HepG2 (cell line): ENCODE measurements around the gene MED19. TPM values are rescaled to one million over a fixed set of nuclear protein-coding genes. Genes with fewer than 3 reads are reported as not detected.

Source experiments
- ATAC-seq: fragments of 200-7000 bp; cut with Tn5 transposase; 3 replicates; pipeline ENCODE4 v1.9.1; 2020; ENCODE audit warnings: mild to moderate bottlenecking, moderate library complexity
- BruUV-seq: library from RNA; stranded (reverse); fragments of 400-500 nt; replicated peaks from 2 replicates; lab custom pipeline; 2021; lab: Mats Ljungman, UMichigan
- CTCF ChIA-PET: fragments of 300-600 bp; formaldehyde crosslinking; extraction: SDS; loops from one replicate; lab custom pipeline; 2021; ENCODE audit warnings: low total read pairs, inconsistent platforms, low intra/inter-chr PET ratio; lab: Yijun Ruan, JAX
- POLR2A ChIA-PET: fragments of 350-600 bp; sonication (Branson Sonifier 250); formaldehyde crosslinking; loops from one replicate; lab custom pipeline; 2020; ENCODE audit warnings: antibody characterized with exemption, inconsistent platforms; lab: Yijun Ruan, JAX
- DNase-seq: peaks from one replicate; pipeline ENCODE4 v3.0.0-alpha.2; 2015; ENCODE audit warnings: low spot score
- FAIRE-seq: peaks from 3 replicates; lab custom pipeline; 2011; peaks lifted over from hg19 to GRCh38; lab: Jason Lieb, UNC
- H2AFZ ChIP-seq: one replicate; pipeline ENCODE4 v1.6.1; 2011; ENCODE audit warnings: low read length, inconsistent platforms
- H3K27ac ChIP-seq: fragments of 300-600 bp; 3 replicates; pipeline ENCODE4 v1.8.0; 2011; ENCODE audit warnings: mixed run types, mild to moderate bottlenecking, mixed read lengths, low read length, inconsistent platforms; ENCODE audit not compliant: insufficient read depth; ENCODE audit errors: extremely low read length
- H3K27me3 ChIP-seq, 2 experiments: fragments of 200-600 bp in 1 of 2; 2 replicates in 1 of 2; 3 replicates in 1 of 2; pipeline versions ENCODE4 v1.6.0 to v1.8.0; 2011; ENCODE audit warnings: low read length in 2 of 2, mild to moderate bottlenecking in 2 of 2, moderate library complexity in 2 of 2, inconsistent platforms in 1 of 2; ENCODE audit not compliant: insufficient read depth in 2 of 2, control insufficient read depth in 1 of 2
- H3K36me3 ChIP-seq, 2 experiments: fragments of 200-600 bp in 1 of 2; replicated peaks in 1 of 2; 2 replicates in 1 of 2; 3 replicates in 1 of 2; pipeline versions ENCODE4 v1.5.1 to v1.8.0; 2011; ENCODE audit warnings: low read length in 2 of 2, inconsistent platforms in 1 of 2; ENCODE audit not compliant: insufficient read depth in 2 of 2, control insufficient read depth in 1 of 2
- H3K4me1 ChIP-seq: 2 replicates; pipeline ENCODE4 v1.5.1; 2012; ENCODE audit warnings: low read length, inconsistent platforms; ENCODE audit not compliant: insufficient read depth
- H3K4me2 ChIP-seq: 2 replicates; pipeline ENCODE4 v1.6.0; 2011; ENCODE audit warnings: low read depth, low read length, inconsistent platforms
- H3K4me3 ChIP-seq, 3 experiments: fragments of 200-600 bp in 1 of 3; sonication (generic), shearing (Covaris generic) in 1 of 3; replicated peaks in 1 of 3; 2 replicates each; pipeline ENCODE4 v1.5.1; 2011 to 2016; ENCODE audit warnings: low read length in 3 of 3, inconsistent platforms in 2 of 3, low read depth in 2 of 3, mild to moderate bottlenecking in 2 of 3, control low read depth in 1 of 3, mixed read lengths in 1 of 3; ENCODE audit not compliant: insufficient read depth in 1 of 3
- H3K79me2 ChIP-seq: one replicate; pipeline ENCODE4 v1.6.1; 2011; ENCODE audit warnings: low read length, inconsistent platforms; ENCODE audit not compliant: insufficient read depth
- H3K9ac ChIP-seq: 2 replicates; pipeline ENCODE4 v1.6.0; 2011; ENCODE audit warnings: mild to moderate bottlenecking, low read depth, low read length, inconsistent platforms; ENCODE audit not compliant: insufficient read depth
- H3K9me3 ChIP-seq: 2 replicates; pipeline ENCODE4 v1.5.1; 2012; ENCODE audit warnings: mild to moderate bottlenecking, low read length
- H4K20me1 ChIP-seq: 2 replicates; pipeline ENCODE4 v1.6.0; 2011; ENCODE audit warnings: inconsistent platforms, mild to moderate bottlenecking, low read length, moderate library complexity; ENCODE audit not compliant: insufficient read depth
- ZNF33B ChIP-seq: sonication (generic); formaldehyde crosslinking; IDR thresholded peaks from 2 replicates; pipeline ENCODE4 v1.5.1; 2020; ENCODE audit warnings: mild to moderate bottlenecking, missing genetic modification reagents
- ZNF432 ChIP-seq: sonication (generic); formaldehyde crosslinking; IDR thresholded peaks from 2 replicates; pipeline ENCODE4 v1.5.0; 2020; ENCODE audit warnings: missing genetic modification reagents, mild to moderate bottlenecking, borderline replicate concordance
- ZNF496 ChIP-seq: sonication (generic); formaldehyde crosslinking; IDR thresholded peaks from 2 replicates; pipeline ENCODE4 v1.8.1; 2023; ENCODE audit warnings: mild to moderate bottlenecking, moderate library complexity, missing genetic modification reagents; ENCODE audit not compliant: insufficient replicate concordance
- ZNF746 ChIP-seq: sonication (generic); formaldehyde crosslinking; IDR thresholded peaks from 2 replicates; pipeline ENCODE4 v1.8.0; 2022; ENCODE audit warnings: mild to moderate bottlenecking, missing genetic modification reagents
- WGBS: methylation state at CpG from one replicate; pipeline ENCODE4 v1.1.6; 2017; ENCODE audit warnings: low lambda C conversion rate; 5-methylcytosine and 5-hydroxymethylcytosine counted together
- in situ Hi-C: cut with HindIII; loops from 2 replicates; pipeline ENCODE4 v1.10.0; 2017; ENCODE audit warnings: low pct_unique_long_range_greater_than_20kb; ENCODE audit not compliant: extremely low pct_ligation_motif_present
- intact Hi-C: fragments of 100-400 bp; cut with micrococcal nuclease; formaldehyde crosslinking; loops from one replicate; pipeline ENCODE4 v1.10.0; 2022; ENCODE audit not compliant: unreplicated experiment
- polyA plus RNA-seq, 8 experiments: library from polyadenylated mRNA; depleted of rRNA in 3 of 8; stranded (reverse) in 7 of 8; unstranded in 1 of 8; fragments of >200 nt; fragmentation: Illumina TruSeq in 4 of 8; extraction: Trizol in 4 of 8; gene quantifications; 2 replicates each; pipeline versions ENCODE4 v1.2.1 to v1.2.3, GENCODE V29; 2011 to 2016; ENCODE audit warnings: low read depth in 4 of 8, missing spikeins in 1 of 8, mixed read lengths in 1 of 8; ENCODE audit not compliant: insufficient read depth in 1 of 8
- total RNA-seq, 5 experiments: library from RNA; depleted of rRNA; stranded (reverse); fragments of >200 nt; fragmentation: Illumina TruSeq; extraction: Trizol; gene quantifications; 2 replicates each; pipeline ENCODE4 v1.2.3, GENCODE V29; 2016; ENCODE audit warnings: low read depth in 1 of 5
- TF ChIP-seq, protein P1 (sequence below): sonication (generic); formaldehyde crosslinking; IDR thresholded peaks from 2 replicates; pipeline ENCODE4 v1.4.0; 2020; ENCODE audit warnings: mild to moderate bottlenecking, missing genetic modification reagents
- TF ChIP-seq, protein P2 (sequence below), 2 experiments: sonication (generic) in 1 of 2; formaldehyde crosslinking in 1 of 2; IDR thresholded peaks; 2 replicates each; pipeline versions ENCODE4 v1.4.0 to v1.6.1; 2016 to 2020; ENCODE audit warnings: borderline replicate concordance in 1 of 2, low read depth in 1 of 2, mild to moderate bottlenecking in 1 of 2, missing genetic modification reagents in 1 of 2
- TF ChIP-seq, protein P3 (sequence below): sonication (generic); formaldehyde crosslinking; IDR thresholded peaks from 2 replicates; pipeline ENCODE4 v1.4.0; 2020; ENCODE audit warnings: missing genetic modification reagents
- TF ChIP-seq, protein P4 (sequence below): sonication (generic); formaldehyde crosslinking; IDR thresholded peaks from 2 replicates; pipeline ENCODE4 v1.4.0; 2020; ENCODE audit warnings: missing genetic modification reagents, borderline replicate concordance

MED19 gene
- total and polyA plus RNA-seq, 2 of the 13 experiments (the other 11 are each of a cell fraction or from before 2014, with no cell fraction given): 12.9 to 13.8 TPM

DNA sequence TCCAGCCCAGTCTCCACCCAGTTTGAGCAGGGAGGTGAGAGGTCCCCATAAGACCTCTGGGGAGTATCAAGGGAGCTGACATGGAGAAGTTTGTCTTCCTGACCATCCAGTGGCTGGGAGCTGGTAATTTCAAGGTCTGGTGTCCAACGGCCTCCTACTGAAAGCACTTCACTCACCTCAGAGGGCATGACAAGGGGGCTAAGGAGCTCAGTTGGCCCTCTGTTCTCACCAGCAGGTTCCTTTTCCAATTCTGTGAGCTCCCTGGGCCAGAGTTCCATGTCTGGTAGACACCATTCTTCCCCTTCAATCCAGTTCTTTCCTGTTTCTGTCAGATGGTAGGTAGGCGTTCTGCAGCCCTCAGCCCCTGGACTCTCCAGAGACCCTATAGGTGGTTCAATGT, 32.3 kb upstream of the MED19 start:
- H3K4me3 ChIP-seq: no peak overlapping the region
- ChIA-PET CTCF (no interaction called here), POLR2A (interaction anchor here (0.8 to 1.2 kb wide), 3 partner anchors 17 to 34 kb away, joined by 4 to 8 read pairs (median 5); partner anchors contain the start of gene CTNND1)
- H3K27me3 ChIP-seq: no peaks in the 10 kb centered on the region
- H4K20me1 ChIP-seq: no peaks in the 10 kb centered on the region
- no peaks in the 10 kb centered on the region for H3K9me3 ChIP-seq
- 100% methylated on average over 1 of the region's 2 CpGs for WGBS
- peaks cover 7 to 49% of the 10 kb centered on the region in 2 experiments for H3K36me3 ChIP-seq
- no TSS peak for BruUV-seq
- H3K79me2 ChIP-seq: peaks cover 12% of the 10 kb centered on the region
- DNase-seq (no peak), ATAC-seq (no peak), FAIRE-seq (no peak)
- H3K9ac ChIP-seq: no peak overlapping the region
- in situ Hi-C loops (loop anchor here (10.0 kb wide), 1 partner anchor 770 kb away; no protein-coding TSS in a partner anchor), intact Hi-C loops (no loop called here)
- H3K27ac ChIP-seq: no peak overlapping the region
- no peak overlapping the region for H2AFZ ChIP-seq
- peaks cover 7% of the 10 kb centered on the region; the same call in 1 of the 2 replicates for H3K4me1 ChIP-seq
- no peak overlapping the region for H3K4me2 ChIP-seq
- no peak for TF ChIP-seq ZNF33B (CRISPR knock-in tag)
- TF ChIP-seq ZNF746 (CRISPR knock-in tag): no peak
- TF ChIP-seq, protein P1, sequence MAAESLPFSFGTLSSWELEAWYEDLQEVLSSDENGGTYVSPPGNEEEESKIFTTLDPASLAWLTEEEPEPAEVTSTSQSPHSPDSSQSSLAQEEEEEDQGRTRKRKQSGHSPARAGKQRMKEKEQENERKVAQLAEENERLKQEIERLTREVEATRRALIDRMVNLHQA (CRISPR knock-in tag): no peak
- TF ChIP-seq ZNF496 (CRISPR knock-in tag): no peak
- TF ChIP-seq, protein P2, sequence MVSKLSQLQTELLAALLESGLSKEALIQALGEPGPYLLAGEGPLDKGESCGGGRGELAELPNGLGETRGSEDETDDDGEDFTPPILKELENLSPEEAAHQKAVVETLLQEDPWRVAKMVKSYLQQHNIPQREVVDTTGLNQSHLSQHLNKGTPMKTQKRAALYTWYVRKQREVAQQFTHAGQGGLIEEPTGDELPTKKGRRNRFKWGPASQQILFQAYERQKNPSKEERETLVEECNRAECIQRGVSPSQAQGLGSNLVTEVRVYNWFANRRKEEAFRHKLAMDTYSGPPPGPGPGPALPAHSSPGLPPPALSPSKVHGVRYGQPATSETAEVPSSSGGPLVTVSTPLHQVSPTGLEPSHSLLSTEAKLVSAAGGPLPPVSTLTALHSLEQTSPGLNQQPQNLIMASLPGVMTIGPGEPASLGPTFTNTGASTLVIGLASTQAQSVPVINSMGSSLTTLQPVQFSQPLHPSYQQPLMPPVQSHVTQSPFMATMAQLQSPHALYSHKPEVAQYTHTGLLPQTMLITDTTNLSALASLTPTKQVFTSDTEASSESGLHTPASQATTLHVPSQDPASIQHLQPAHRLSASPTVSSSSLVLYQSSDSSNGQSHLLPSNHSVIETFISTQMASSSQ (IDR thresholded peaks at IDR 0.05; ENCODE audit: low read depth): no peak
- TF ChIP-seq, protein P2 (CRISPR knock-in tag; IDR thresholded peaks at IDR 0.05; ENCODE audit: borderline replicate concordance): no peak
- no peak for TF ChIP-seq ZNF432 (CRISPR knock-in tag)
- TF ChIP-seq, protein P3, sequence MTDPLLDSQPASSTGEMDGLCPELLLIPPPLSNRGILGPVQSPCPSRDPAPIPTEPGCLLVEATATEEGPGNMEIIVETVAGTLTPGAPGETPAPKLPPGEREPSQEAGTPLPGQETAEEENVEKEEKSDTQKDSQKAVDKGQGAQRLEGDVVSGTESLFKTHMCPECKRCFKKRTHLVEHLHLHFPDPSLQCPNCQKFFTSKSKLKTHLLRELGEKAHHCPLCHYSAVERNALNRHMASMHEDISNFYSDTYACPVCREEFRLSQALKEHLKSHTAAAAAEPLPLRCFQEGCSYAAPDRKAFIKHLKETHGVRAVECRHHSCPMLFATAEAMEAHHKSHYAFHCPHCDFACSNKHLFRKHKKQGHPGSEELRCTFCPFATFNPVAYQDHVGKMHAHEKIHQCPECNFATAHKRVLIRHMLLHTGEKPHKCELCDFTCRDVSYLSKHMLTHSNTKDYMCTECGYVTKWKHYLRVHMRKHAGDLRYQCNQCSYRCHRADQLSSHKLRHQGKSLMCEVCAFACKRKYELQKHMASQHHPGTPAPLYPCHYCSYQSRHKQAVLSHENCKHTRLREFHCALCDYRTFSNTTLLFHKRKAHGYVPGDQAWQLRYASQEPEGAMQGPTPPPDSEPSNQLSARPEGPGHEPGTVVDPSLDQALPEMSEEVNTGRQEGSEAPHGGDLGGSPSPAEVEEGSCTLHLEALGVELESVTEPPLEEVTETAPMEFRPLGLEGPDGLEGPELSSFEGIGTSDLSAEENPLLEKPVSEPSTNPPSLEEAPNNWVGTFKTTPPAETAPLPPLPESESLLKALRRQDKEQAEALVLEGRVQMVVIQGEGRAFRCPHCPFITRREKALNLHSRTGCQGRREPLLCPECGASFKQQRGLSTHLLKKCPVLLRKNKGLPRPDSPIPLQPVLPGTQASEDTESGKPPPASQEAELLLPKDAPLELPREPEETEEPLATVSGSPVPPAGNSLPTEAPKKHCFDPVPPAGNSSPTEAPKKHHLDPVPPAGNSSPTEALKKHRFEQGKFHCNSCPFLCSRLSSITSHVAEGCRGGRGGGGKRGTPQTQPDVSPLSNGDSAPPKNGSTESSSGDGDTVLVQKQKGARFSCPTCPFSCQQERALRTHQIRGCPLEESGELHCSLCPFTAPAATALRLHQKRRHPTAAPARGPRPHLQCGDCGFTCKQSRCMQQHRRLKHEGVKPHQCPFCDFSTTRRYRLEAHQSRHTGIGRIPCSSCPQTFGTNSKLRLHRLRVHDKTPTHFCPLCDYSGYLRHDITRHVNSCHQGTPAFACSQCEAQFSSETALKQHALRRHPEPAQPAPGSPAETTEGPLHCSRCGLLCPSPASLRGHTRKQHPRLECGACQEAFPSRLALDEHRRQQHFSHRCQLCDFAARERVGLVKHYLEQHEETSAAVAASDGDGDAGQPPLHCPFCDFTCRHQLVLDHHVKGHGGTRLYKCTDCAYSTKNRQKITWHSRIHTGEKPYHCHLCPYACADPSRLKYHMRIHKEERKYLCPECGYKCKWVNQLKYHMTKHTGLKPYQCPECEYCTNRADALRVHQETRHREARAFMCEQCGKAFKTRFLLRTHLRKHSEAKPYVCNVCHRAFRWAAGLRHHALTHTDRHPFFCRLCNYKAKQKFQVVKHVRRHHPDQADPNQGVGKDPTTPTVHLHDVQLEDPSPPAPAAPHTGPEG: no peak
- TF ChIP-seq, protein P4, sequence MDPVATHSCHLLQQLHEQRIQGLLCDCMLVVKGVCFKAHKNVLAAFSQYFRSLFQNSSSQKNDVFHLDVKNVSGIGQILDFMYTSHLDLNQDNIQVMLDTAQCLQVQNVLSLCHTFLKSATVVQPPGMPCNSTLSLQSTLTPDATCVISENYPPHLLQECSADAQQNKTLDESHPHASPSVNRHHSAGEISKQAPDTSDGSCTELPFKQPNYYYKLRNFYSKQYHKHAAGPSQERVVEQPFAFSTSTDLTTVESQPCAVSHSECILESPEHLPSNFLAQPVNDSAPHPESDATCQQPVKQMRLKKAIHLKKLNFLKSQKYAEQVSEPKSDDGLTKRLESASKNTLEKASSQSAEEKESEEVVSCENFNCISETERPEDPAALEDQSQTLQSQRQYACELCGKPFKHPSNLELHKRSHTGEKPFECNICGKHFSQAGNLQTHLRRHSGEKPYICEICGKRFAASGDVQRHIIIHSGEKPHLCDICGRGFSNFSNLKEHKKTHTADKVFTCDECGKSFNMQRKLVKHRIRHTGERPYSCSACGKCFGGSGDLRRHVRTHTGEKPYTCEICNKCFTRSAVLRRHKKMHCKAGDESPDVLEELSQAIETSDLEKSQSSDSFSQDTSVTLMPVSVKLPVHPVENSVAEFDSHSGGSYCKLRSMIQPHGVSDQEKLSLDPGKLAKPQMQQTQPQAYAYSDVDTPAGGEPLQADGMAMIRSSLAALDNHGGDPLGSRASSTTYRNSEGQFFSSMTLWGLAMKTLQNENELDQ: no peak
